ENCODE measurements around the gene LTB.

DNA sequence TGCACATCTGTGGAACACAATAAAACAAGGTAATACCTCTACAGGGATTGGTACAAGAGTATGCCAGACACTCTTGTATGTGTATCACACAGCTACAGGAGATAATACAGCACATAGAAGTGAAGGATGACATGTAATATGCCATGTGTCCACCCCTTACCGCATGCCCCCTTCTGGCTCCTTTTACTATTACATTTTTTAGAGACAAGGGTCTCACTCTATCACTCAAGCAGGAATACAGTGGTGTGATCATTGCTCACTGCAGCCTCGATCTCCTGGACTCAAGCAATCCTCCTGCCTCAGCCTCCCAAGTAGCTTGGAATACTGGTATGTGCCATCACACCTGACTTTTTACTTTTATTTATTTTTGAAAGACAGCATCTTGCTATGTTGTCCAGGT, 14.8 kb upstream of the LTB start:
- no peak for TF ChIP-seq ZNF70 (CRISPR knock-in tag; IDR thresholded peaks at IDR 0.05)
- TF ChIP-seq TCF4 (CRISPR knock-in tag; IDR thresholded peaks at IDR 0.05; ENCODE audit: borderline replicate concordance), result no peak
- TF ChIP-seq, protein P1, sequence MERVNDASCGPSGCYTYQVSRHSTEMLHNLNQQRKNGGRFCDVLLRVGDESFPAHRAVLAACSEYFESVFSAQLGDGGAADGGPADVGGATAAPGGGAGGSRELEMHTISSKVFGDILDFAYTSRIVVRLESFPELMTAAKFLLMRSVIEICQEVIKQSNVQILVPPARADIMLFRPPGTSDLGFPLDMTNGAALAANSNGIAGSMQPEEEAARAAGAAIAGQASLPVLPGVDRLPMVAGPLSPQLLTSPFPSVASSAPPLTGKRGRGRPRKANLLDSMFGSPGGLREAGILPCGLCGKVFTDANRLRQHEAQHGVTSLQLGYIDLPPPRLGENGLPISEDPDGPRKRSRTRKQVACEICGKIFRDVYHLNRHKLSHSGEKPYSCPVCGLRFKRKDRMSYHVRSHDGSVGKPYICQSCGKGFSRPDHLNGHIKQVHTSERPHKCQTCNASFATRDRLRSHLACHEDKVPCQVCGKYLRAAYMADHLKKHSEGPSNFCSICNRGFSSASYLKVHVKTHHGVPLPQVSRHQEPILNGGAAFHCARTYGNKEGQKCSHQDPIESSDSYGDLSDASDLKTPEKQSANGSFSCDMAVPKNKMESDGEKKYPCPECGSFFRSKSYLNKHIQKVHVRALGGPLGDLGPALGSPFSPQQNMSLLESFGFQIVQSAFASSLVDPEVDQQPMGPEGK (CRISPR knock-in tag; IDR thresholded peaks at IDR 0.05; ENCODE audit: borderline replicate concordance), result no peak
- no peak for TF ChIP-seq ISL1 (CRISPR knock-in tag; IDR thresholded peaks at IDR 0.05)
- no peak for TF ChIP-seq RARB (CRISPR knock-in tag; IDR thresholded peaks at IDR 0.05)
- no peak for TF ChIP-seq TOX (CRISPR knock-in tag; IDR thresholded peaks at IDR 0.05; ENCODE audit: borderline replicate concordance)
- TF ChIP-seq ZC3H10 (CRISPR knock-in tag; IDR thresholded peaks at IDR 0.05), result no peak
- TF ChIP-seq ZFP30 (CRISPR knock-in tag; IDR thresholded peaks at IDR 0.05), result no peak
- TF ChIP-seq SNAI2 (CRISPR knock-in tag; IDR thresholded peaks at IDR 0.05), result no peak
- TF ChIP-seq ARNTL (CRISPR knock-in tag; IDR thresholded peaks at IDR 0.05; ENCODE audit: borderline replicate concordance, low read depth), result no peak
- TF ChIP-seq ZNF8 (CRISPR knock-in tag; IDR thresholded peaks at IDR 0.05), result no peak
- no peak for TF ChIP-seq ZFP3 (CRISPR knock-in tag; IDR thresholded peaks at IDR 0.05)
- TF ChIP-seq CSDC2 (CRISPR knock-in tag; IDR thresholded peaks at IDR 0.05), result no peak
